ENCODE measurements around the gene LSS. TPM values are rescaled to one million over a fixed set of nuclear protein-coding genes. Genes with fewer than 3 reads are reported as not detected.
"Not testable (repeated sequence)": the region's sequence is repeated elsewhere in the genome, so short reads cannot be mapped to it uniquely, and the experiment has no call there.

Gene LSS
- total RNA-seq, 1 donor from 2014 or later: 108 TPM

- Histone ChIP-seq H3K27ac (peak overlapping the region; percentile 83), H3K36me3 (peaks cover 11% of the 10 kb centered on the region), H3K9me3 (no peaks in the 10 kb centered on the region), H3K4me1 (peaks cover 27% of the 10 kb centered on the region), H3K27me3 (no peaks in the 10 kb centered on the region), H3K4me3 (peak overlapping the region; percentile 93)
- peak; percentile 48 for DNase-seq
- no peak for ATAC-seq
- intact Hi-C loops (cut with DNase I): no loop called here
- TF ChIP-seq, protein P1, sequence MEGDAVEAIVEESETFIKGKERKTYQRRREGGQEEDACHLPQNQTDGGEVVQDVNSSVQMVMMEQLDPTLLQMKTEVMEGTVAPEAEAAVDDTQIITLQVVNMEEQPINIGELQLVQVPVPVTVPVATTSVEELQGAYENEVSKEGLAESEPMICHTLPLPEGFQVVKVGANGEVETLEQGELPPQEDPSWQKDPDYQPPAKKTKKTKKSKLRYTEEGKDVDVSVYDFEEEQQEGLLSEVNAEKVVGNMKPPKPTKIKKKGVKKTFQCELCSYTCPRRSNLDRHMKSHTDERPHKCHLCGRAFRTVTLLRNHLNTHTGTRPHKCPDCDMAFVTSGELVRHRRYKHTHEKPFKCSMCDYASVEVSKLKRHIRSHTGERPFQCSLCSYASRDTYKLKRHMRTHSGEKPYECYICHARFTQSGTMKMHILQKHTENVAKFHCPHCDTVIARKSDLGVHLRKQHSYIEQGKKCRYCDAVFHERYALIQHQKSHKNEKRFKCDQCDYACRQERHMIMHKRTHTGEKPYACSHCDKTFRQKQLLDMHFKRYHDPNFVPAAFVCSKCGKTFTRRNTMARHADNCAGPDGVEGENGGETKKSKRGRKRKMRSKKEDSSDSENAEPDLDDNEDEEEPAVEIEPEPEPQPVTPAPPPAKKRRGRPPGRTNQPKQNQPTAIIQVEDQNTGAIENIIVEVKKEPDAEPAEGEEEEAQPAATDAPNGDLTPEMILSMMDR (IDR thresholded peaks at IDR 0.05): no peak
Measured at GRCh38 chr21:46226920-46227599, 1.5 kb downstream of the LSS start.

DNA sequence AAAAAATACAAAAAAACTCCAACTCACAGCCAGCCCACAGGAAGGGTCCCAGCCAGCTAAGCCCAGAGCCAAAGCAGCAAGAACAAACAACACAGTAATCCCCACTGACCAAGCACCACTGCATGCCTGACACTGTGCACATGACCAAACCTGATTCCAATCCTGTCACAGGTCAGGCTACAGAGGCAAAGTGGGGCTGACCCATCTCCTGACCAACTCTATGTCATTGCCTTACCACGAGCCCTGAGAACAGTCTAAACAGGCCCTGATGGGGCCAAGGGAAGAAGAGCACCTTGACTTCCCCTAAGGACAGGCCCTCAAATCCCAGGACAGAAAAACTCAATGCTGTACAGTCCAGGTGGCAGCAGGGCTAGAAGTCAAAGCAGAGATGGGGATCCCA is 2.4 kb downstream of the LSS start:
- intact Hi-C loops (cut with DNase I): no loop called here
- no peak for ATAC-seq
- Histone ChIP-seq H3K9me3 (no peaks in the 10 kb centered on the region), H3K27me3 (no peaks in the 10 kb centered on the region), H3K36me3 (peaks cover 19% of the 10 kb centered on the region), H3K4me3 (peak overlapping the region; percentile 93), H3K4me1 (peaks cover 27% of the 10 kb centered on the region), H3K27ac (peak overlapping the region; percentile 1)
- DNase-seq: peak; percentile 10
- TF ChIP-seq, protein P1 (IDR thresholded peaks at IDR 0.05): no peak

GRCh38 chr21:46223661-46224060 is 4.9 kb downstream of the LSS start:
- DNase-seq; H3K9me3 ChIP-seq; ATAC-seq; intact Hi-C loops (cut with DNase I); H3K27me3 ChIP-seq; H3K4me3 ChIP-seq; H3K27ac ChIP-seq: not testable (repeated sequence)
- Histone ChIP-seq H3K36me3 (peaks cover 34% of the 10 kb centered on the region), H3K4me1 (peaks cover 16% of the 10 kb centered on the region)

GRCh38 chr21:46223217-46223616 is 5.4 kb downstream of the LSS start:
- peaks cover 34% of the 10 kb centered on the region for H3K36me3 ChIP-seq
- intact Hi-C loops (cut with DNase I): no loop called here
- H3K9me3 ChIP-seq: no peaks in the 10 kb centered on the region

DNA sequence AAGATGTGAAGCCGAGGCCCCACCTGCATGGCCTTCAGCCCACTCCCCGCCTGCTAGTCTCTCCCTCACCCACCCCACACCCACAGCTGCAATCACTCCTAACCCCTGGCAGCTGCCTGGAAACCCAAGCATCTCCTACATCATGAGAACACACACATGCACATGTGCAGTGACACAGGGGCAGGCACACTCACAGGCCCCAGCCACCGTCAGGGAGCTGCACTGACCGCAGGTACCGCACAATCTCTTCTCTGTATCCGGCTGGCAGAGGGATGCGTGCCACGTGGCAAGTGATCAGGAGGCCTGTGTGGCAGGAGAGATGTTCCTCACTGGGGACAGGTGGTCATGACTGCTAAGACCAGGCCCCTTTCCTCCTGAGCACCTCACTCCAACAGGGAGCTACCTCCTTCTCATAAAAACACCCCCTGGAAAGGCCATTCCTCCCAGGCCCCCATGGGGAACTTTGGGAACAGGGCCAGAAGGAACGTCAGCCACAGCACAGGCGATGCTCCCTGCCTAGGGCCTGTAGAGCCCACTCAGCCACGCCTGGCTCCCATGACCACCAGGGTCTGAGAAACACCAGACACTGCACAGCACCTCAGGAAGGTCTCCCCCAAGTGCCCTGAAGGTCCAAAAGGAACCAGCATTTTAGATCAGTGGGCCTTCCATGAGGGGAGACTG is 6.0 kb downstream of the LSS start:
- H3K4me1 ChIP-seq: peaks cover 16% of the 10 kb centered on the region
- H3K36me3 ChIP-seq: peaks cover 34% of the 10 kb centered on the region
- DNase-seq: no peak
- no peak overlapping the region for H3K27ac ChIP-seq
- H3K9me3 ChIP-seq: no peaks in the 10 kb centered on the region
- TF ChIP-seq, protein P1 (IDR thresholded peaks at IDR 0.05): no peak
- no peaks in the 10 kb centered on the region for H3K27me3 ChIP-seq
- intact Hi-C loops (cut with DNase I): no loop called here
- no peak for ATAC-seq
- no peak overlapping the region for H3K4me3 ChIP-seq

More at GRCh38 chr21:46223217-46223616, 5.4 kb downstream of the LSS start:
- ATAC-seq (no peak), DNase-seq (no peak)
- H3K27ac ChIP-seq: no peak overlapping the region
- no peak overlapping the region for H3K4me3 ChIP-seq
- peaks cover 16% of the 10 kb centered on the region for H3K4me1 ChIP-seq
- TF ChIP-seq, protein P1 (IDR thresholded peaks at IDR 0.05): no peak
- no peaks in the 10 kb centered on the region for H3K27me3 ChIP-seq

DNA sequence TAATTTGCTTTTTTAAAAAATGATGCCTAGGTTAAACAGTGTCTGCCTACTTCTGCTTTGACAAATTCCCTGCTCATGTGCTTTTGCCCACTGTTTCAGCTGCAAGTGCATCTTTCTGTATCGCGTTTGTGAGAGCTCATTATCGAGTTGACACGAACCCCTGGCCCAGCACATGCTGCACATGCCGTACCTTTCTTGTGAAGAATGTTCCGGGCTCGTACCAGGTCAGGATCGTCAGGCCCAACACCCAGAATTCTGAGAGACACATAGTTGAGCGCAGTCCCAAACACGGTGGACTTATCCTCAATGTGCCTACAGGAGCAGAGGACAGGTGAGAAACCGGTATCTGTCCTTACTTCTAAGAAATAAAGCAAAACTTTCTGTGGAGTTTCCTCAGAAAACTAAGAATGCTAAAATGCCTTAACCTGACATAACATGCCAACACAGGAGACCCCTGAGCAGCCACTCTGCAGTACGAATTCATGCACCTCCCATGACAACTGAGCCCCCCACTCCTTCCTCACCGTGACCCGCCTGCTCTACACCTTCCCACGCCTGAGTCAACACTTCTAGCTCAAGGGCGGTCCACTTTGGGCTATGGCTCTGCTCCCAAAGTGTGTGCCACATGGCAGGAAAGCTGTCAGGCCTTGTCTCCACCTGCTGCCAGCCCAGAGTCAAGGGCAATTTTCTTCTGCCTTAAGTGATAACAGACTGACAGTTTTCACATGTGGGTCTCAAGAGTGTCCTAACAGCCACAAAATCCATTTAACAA is 6.7 kb downstream of the LSS start:
- peaks cover 34% of the 10 kb centered on the region for H3K36me3 ChIP-seq
- no peaks in the 10 kb centered on the region for H3K27me3 ChIP-seq
- peaks cover 10% of the 10 kb centered on the region for H3K4me1 ChIP-seq
- TF ChIP-seq, protein P1 (IDR thresholded peaks at IDR 0.05): no peak
- intact Hi-C loops (cut with DNase I): no loop called here
- ATAC-seq (peak; percentile 48), DNase-seq (no peak)
- no peak overlapping the region for H3K4me3 ChIP-seq
- no peak overlapping the region for H3K27ac ChIP-seq
- H3K9me3 ChIP-seq: no peaks in the 10 kb centered on the region

All from upper lobe of right lung (tissue), 1 donor.